NCI-H2107 (cell line): ENCODE results near the gene ELOVL2.
"Not testable (repeated sequence)": the region's sequence is repeated elsewhere in the genome, so short reads cannot be mapped to it uniquely, and the experiment has no call there.

Source experiments
- DNase-seq: peaks from one replicate; lab custom pipeline; 2025; lab: John Stamatoyannopoulos, UW

The ELOVL2 gene

GRCh38 chr6:11021714-11022113 is 22.4 kb downstream of the ELOVL2 start:
- DNase-seq = no peak

- no peak for DNase-seq
Observed at GRCh38 chr6:11021003-11021402, 23.1 kb downstream of the ELOVL2 start.

GRCh38 chr6:11018225-11018624 is 25.9 kb downstream of the ELOVL2 start:
- DNase-seq = no peak

GRCh38 chr6:11017090-11017489 is 27.0 kb downstream of the ELOVL2 start:
- no peak for DNase-seq

- DNase-seq = no peak
Observed at GRCh38 chr6:11016452-11016851, 27.7 kb downstream of the ELOVL2 start.

- DNase-seq = no peak
Observed at GRCh38 chr6:11015102-11015501, 29.0 kb downstream of the ELOVL2 start.

- DNase-seq = no peak
Observed at GRCh38 chr6:11013721-11014070, 30.4 kb downstream of the ELOVL2 start.

- DNase-seq = no peak
Observed at GRCh38 chr6:11012976-11013720, 31.0 kb downstream of the ELOVL2 start.

GRCh38 chr6:11012295-11012754 is 31.8 kb downstream of the ELOVL2 start:
- no peak for DNase-seq

GRCh38 chr6:11011787-11012234 is 32.3 kb downstream of the ELOVL2 start:
- no peak for DNase-seq

GRCh38 chr6:11009353-11009752 is 34.8 kb downstream of the ELOVL2 start:
- DNase-seq = no peak

- no peak for DNase-seq
Observed at GRCh38 chr6:11008821-11009220, 35.3 kb downstream of the ELOVL2 start.

- DNase-seq = no peak
Observed at GRCh38 chr6:11007715-11008608, 36.1 kb downstream of the ELOVL2 start.

- no peak for DNase-seq
Observed at GRCh38 chr6:11006061-11006460, 38.0 kb downstream of the ELOVL2 start.

GRCh38 chr6:11003297-11003696 is 40.8 kb downstream of the ELOVL2 start:
- DNase-seq = not testable (repeated sequence)

- no peak for DNase-seq
Observed at GRCh38 chr6:11002176-11002575, 41.9 kb downstream of the ELOVL2 start.

- DNase-seq = no peak
Observed at GRCh38 chr6:10999994-11000393, 44.1 kb downstream of the ELOVL2 start.

GRCh38 chr6:10995114-10995707 is 48.9 kb downstream of the ELOVL2 start:
- DNase-seq = no peak

- no peak for DNase-seq
Observed at GRCh38 chr6:10993896-10994295, 50.2 kb downstream of the ELOVL2 start.

- DNase-seq = no peak
Observed at GRCh38 chr6:10991115-10991514, 53.0 kb downstream of the ELOVL2 start.

GRCh38 chr6:10989587-10989986 is 54.5 kb downstream of the ELOVL2 start:
- DNase-seq = no peak

- DNase-seq = not testable (repeated sequence)
Observed at GRCh38 chr6:10984959-10985358, 59.1 kb downstream of the ELOVL2 start.

GRCh38 chr6:10981409-10981808 is 62.7 kb downstream of the ELOVL2 start:
- DNase-seq = no peak
